Epithelial cell of esophagus (primary cell): ENCODE measurements around the gene CDX2.

Source experiments
- DNase-seq: peaks from one replicate; pipeline ENCODE4 v3.0.0; 2010; ENCODE audit warnings: low read depth
- H3K4me3 ChIP-seq: 2 replicates; pipeline ENCODE4 v1.5.1; 2011; ENCODE audit warnings: mild to moderate bottlenecking, low read length, control low read depth
- CTCF ChIP-seq: IDR thresholded peaks from 2 replicates; pipeline ENCODE4 v1.5.1; 2011; ENCODE audit warnings: low read depth, mild to moderate bottlenecking, low read length, control low read depth, inconsistent platforms; ENCODE audit not compliant: insufficient read depth; ENCODE audit errors: missing control alignments

The CDX2 gene

GRCh38 chr13:27956576-27957300 lies 12.4 kb downstream of the CDX2 start:
- TF ChIP-seq CTCF: no peak
- DNase-seq: no peak
- no peak overlapping the region for H3K4me3 ChIP-seq

- DNase-seq: no peak
- H3K4me3 ChIP-seq: no peak overlapping the region
- TF ChIP-seq CTCF: no peak
These were observed 14.0 kb downstream of the CDX2 start for GRCh38 chr13:27955014-27955591.

GRCh38 chr13:27954406-27954851 lies 14.7 kb downstream of the CDX2 start:
- no peak for TF ChIP-seq CTCF
- DNase-seq: peak; percentile 41
- H3K4me3 ChIP-seq: peak overlapping the region; percentile 35

GRCh38 chr13:27953676-27954405 lies 15.3 kb downstream of the CDX2 start:
- H3K4me3 ChIP-seq: peak overlapping the region; percentile 35
- peak; percentile 36 for TF ChIP-seq CTCF

GRCh38 chr13:27952876-27953675 lies 16.0 kb downstream of the CDX2 start:
- H3K4me3 ChIP-seq: no peak overlapping the region
- DNase-seq: no peak
- no peak for TF ChIP-seq CTCF

More at GRCh38 chr13:27953676-27954405, 15.3 kb downstream of the CDX2 start:
- DNase-seq: peak; percentile 72

- H3K4me3 ChIP-seq: no peak overlapping the region
- no peak for TF ChIP-seq CTCF
- DNase-seq: no peak
These were observed 26.1 kb downstream of the CDX2 start for GRCh38 chr13:27942972-27943371.
